H1 (cell line): ENCODE data around the gene DCAF7. TPM values are rescaled to one million over a fixed set of nuclear protein-coding genes. Genes with fewer than 3 reads are reported as not detected.
A peak's percentile ranks its signal among the peaks of the same experiment; 100 is the strongest.

ENCODE experiments used
- CTCF ChIA-PET: fragments of 300-600 bp; sonication (Branson Sonifier 250); formaldehyde crosslinking; loops from one replicate; lab custom pipeline; 2021; ENCODE audit not compliant: partially characterized antibody; lab: Charles Lee
- POLR2A ChIA-PET: fragments of 300-600 bp; sonication (Branson Sonifier 250); formaldehyde crosslinking; loops from one replicate; lab custom pipeline; 2021; ENCODE audit warnings: inconsistent platforms; ENCODE audit not compliant: partially characterized antibody; lab: Charles Lee
- DNase-seq, 2 experiments: peaks; one replicate each; pipeline versions ENCODE4 v3.0.0 to v3.0.0-alpha.2; 2010 to 2022; ENCODE audit warnings: low spot score in 2 of 2, low read depth in 1 of 2, mixed read lengths in 1 of 2
- FAIRE-seq: peaks from 2 replicates; lab custom pipeline; 2011; peaks lifted over from hg19 to GRCh38; lab: Jason Lieb, UNC
- H2AFZ ChIP-seq: 2 replicates; pipeline ENCODE4 v1.8.1; 2012; ENCODE audit warnings: low read length, inconsistent platforms
- H2AK5ac ChIP-seq: 2 replicates; pipeline ENCODE4 v1.6.1; 2013; ENCODE audit warnings: low read depth, low read length
- H2BK120ac ChIP-seq: replicated peaks from 2 replicates; pipeline ENCODE3; 2013; ENCODE audit warnings: low read depth, low read length, inconsistent platforms
- H2BK12ac ChIP-seq: 2 replicates; pipeline ENCODE4 v1.6.1; 2013; ENCODE audit warnings: low read depth, low read length
- H2BK15ac ChIP-seq: 2 replicates; pipeline ENCODE4 v1.6.1; 2013; ENCODE audit warnings: low read length
- H2BK20ac ChIP-seq: 2 replicates; pipeline ENCODE4 v1.6.1; 2013; ENCODE audit warnings: low read length
- H2BK5ac ChIP-seq: 2 replicates; pipeline ENCODE4 v1.6.1; 2013; ENCODE audit warnings: low read depth, low read length
- H3K14ac ChIP-seq: 2 replicates; pipeline ENCODE4 v1.6.1; 2013; ENCODE audit warnings: inconsistent platforms; ENCODE audit not compliant: insufficient read length
- H3K18ac ChIP-seq: 2 replicates; pipeline ENCODE4 v1.6.1; 2013; ENCODE audit warnings: low read length; ENCODE audit errors: extremely low read depth
- H3K23ac ChIP-seq: 2 replicates; pipeline ENCODE4 v1.6.1; 2013; ENCODE audit warnings: inconsistent platforms; ENCODE audit not compliant: insufficient read length
- H3K23me2 ChIP-seq: 2 replicates; pipeline ENCODE4 v1.6.1; 2013; ENCODE audit warnings: low read depth, low read length
- H3K27ac ChIP-seq: 2 replicates; pipeline ENCODE4 v1.6.1; 2011; ENCODE audit warnings: low read depth, low read length, inconsistent platforms
- H3K27me3 ChIP-seq, 4 experiments: replicated peaks in 1 of 4; 1 replicate in 1 of 4; 2 replicates in 3 of 4; pipeline versions ENCODE4 v1.6.1 to v1.8.1; 2011 to 2013; ENCODE audit warnings: low read length in 3 of 4, mild to moderate bottlenecking in 3 of 4, inconsistent platforms in 2 of 4, mixed read lengths in 2 of 4, moderate library complexity in 1 of 4; ENCODE audit not compliant: control insufficient read depth in 3 of 4, insufficient read depth in 3 of 4; ENCODE audit errors: extremely low read depth in 1 of 4
- H3K36me3 ChIP-seq, 4 experiments: 2 replicates each; pipeline versions ENCODE4 v1.6.1 to v1.8.1; 2011 to 2013; ENCODE audit warnings: mild to moderate bottlenecking in 4 of 4, low read length in 3 of 4, moderate library complexity in 2 of 4, control low read depth in 1 of 4, inconsistent platforms in 1 of 4; ENCODE audit not compliant: insufficient read depth in 4 of 4, control insufficient read depth in 2 of 4
- H3K4ac ChIP-seq: replicated peaks from 2 replicates; pipeline ENCODE3; 2013; ENCODE audit warnings: low read length, low read depth, mixed read lengths, inconsistent platforms; ENCODE audit not compliant: insufficient read length
- H3K4me1 ChIP-seq, 4 experiments: replicated peaks in 1 of 4; 1 replicate in 1 of 4; 2 replicates in 3 of 4; pipeline versions ENCODE4 v1.6.1 to v1.8.1; 2011 to 2013; ENCODE audit warnings: low read length in 3 of 4, inconsistent platforms in 2 of 4, mixed read lengths in 1 of 4; ENCODE audit not compliant: insufficient read depth in 4 of 4, control insufficient read depth in 3 of 4
- H3K4me2 ChIP-seq, 2 experiments: 2 replicates each; pipeline versions ENCODE4 v1.6.1 to v1.8.1; 2011 to 2013; ENCODE audit warnings: low read depth in 2 of 2, low read length in 2 of 2, control low read depth in 1 of 2, inconsistent platforms in 1 of 2, mild to moderate bottlenecking in 1 of 2; ENCODE audit not compliant: insufficient read depth in 1 of 2
- H3K4me3 ChIP-seq, 4 experiments: fragments of 200-600, 300-600 bp in 1 of 4; sonication (generic), shearing (Covaris generic), sonication (Bioruptor Twin) in 1 of 4; 2 replicates each; pipeline versions ENCODE4 v1.5.1 to v1.8.1; 2011 to 2016; ENCODE audit warnings: low read length in 4 of 4, low read depth in 3 of 4, control low read depth in 2 of 4, inconsistent platforms in 2 of 4, mild to moderate bottlenecking in 2 of 4, mixed read lengths in 1 of 4, moderate library complexity in 1 of 4; ENCODE audit not compliant: insufficient read depth in 2 of 4; ENCODE audit errors: extremely low read depth in 1 of 4
- H3K56ac ChIP-seq: replicated peaks from 2 replicates; pipeline ENCODE3; 2013; ENCODE audit warnings: low read depth, mild to moderate bottlenecking, mixed read lengths, low read length, inconsistent platforms; ENCODE audit not compliant: insufficient read length
- H3K79me1 ChIP-seq: 2 replicates; pipeline ENCODE4 v1.6.1; 2013; ENCODE audit warnings: low read depth, low read length, control low read depth
- H3K79me2 ChIP-seq, 2 experiments: 2 replicates each; pipeline versions ENCODE4 v1.6.1 to v1.8.1; 2012 to 2013; ENCODE audit warnings: low read length in 2 of 2, mild to moderate bottlenecking in 2 of 2, inconsistent platforms in 1 of 2; ENCODE audit not compliant: insufficient read depth in 2 of 2, control insufficient read depth in 1 of 2
- H3K9ac ChIP-seq, 4 experiments: replicated peaks in 1 of 4; 1 replicate in 1 of 4; 2 replicates in 3 of 4; pipeline versions ENCODE4 v1.6.1 to v1.8.1; 2011 to 2013; ENCODE audit warnings: low read depth in 3 of 4, low read length in 3 of 4, control low read depth in 2 of 4, mild to moderate bottlenecking in 2 of 4, moderate library complexity in 2 of 4, inconsistent platforms in 1 of 4; ENCODE audit errors: extremely low read depth in 1 of 4
- H3K9me3 ChIP-seq, 2 experiments: 2 replicates each; pipeline versions ENCODE4 v1.6.1 to v1.8.1; 2012 to 2013; ENCODE audit warnings: mild to moderate bottlenecking in 2 of 2, moderate library complexity in 2 of 2, control low read depth in 1 of 2, inconsistent platforms in 1 of 2, low read depth in 1 of 2, low read length in 1 of 2, mixed read lengths in 1 of 2; ENCODE audit not compliant: insufficient read depth in 2 of 2
- H4K20me1 ChIP-seq, 2 experiments: replicated peaks in 1 of 2; 2 replicates each; pipeline versions ENCODE3 to v1.8.1; 2011 to 2013; ENCODE audit warnings: inconsistent platforms in 2 of 2, low read length in 2 of 2, mild to moderate bottlenecking in 1 of 2; ENCODE audit not compliant: insufficient read depth in 2 of 2, control insufficient read depth in 1 of 2
- H4K5ac ChIP-seq: 2 replicates; pipeline ENCODE4 v1.6.1; 2013; ENCODE audit warnings: low read length, low read depth, mixed read lengths, inconsistent platforms; ENCODE audit not compliant: insufficient read length
- H4K8ac ChIP-seq: 2 replicates; pipeline ENCODE4 v1.8.0; 2013; ENCODE audit warnings: mild to moderate bottlenecking, moderate library complexity, low read length, inconsistent platforms; ENCODE audit not compliant: insufficient read depth; ENCODE audit errors: extremely low read depth
- H4K91ac ChIP-seq: replicated peaks from 2 replicates; pipeline ENCODE3; 2013; ENCODE audit warnings: low read length, mixed read lengths, inconsistent platforms; ENCODE audit not compliant: insufficient read length
- CHD2 ChIP-seq: IDR thresholded peaks from 2 replicates; pipeline ENCODE4 v1.6.1; 2012; ENCODE audit warnings: low read length, improper control_type of control experiment
- GTF2F1 ChIP-seq: IDR thresholded peaks from 2 replicates; pipeline ENCODE4 v1.6.1; 2012; ENCODE audit warnings: low read depth, low read length, improper control_type of control experiment, borderline replicate concordance
- JUN ChIP-seq: IDR thresholded peaks from 2 replicates; pipeline ENCODE4 v1.6.1; 2011; ENCODE audit warnings: low read depth, mild to moderate bottlenecking, improper control_type of control experiment, low read length
- polyA plus RNA-seq, 7 experiments: library from polyadenylated mRNA; depleted of rRNA in 3 of 7; stranded (reverse) in 5 of 7; unstranded in 2 of 7; fragments of >200 nt in 5 of 7; fragments of 200-250 nt in 2 of 7; gene quantifications; 1 replicate in 5 of 7; 2 replicates in 1 of 7; 4 replicates in 1 of 7; pipeline versions ENCODE4 v1.2.1 to v1.2.3, GENCODE V29; 2011 to 2013; ENCODE audit warnings: missing spikeins in 2 of 7, mixed read lengths in 2 of 7
- total RNA-seq: library from RNA; stranded (reverse); fragmentation: NEBNext Ultra II Directional; extraction: Animal tissue kit (Norgen Biotek cat#: 25700); gene quantifications from 2 replicates; pipeline ENCODE4 v1.2.1, GENCODE V29; 2021

DCAF7 gene
- total and polyA plus RNA-seq, 2 of the 8 experiments (the other 6 are each of a cell fraction or from before 2014, with no cell fraction given): 74.9 to 94.1 TPM

- Histone ChIP-seq H2AFZ (no peak overlapping the region), H3K79me2 (no peaks in the 10 kb centered on the region), H4K8ac (no peak overlapping the region), H2BK120ac (no peak overlapping the region), H2BK5ac (no peak overlapping the region), H4K91ac (no peak overlapping the region), H4K5ac (no peak overlapping the region), H3K27ac (no peak overlapping the region), H3K79me1 (no peaks in the 10 kb centered on the region), H3K4me2 (no peak overlapping the region), H3K56ac (no peak overlapping the region), H3K14ac (no peak overlapping the region), H3K18ac (no peak overlapping the region; the same call in 1 of the 2 replicates), H2AK5ac (no peak overlapping the region), H4K20me1 (no peaks in the 10 kb centered on the region), H2BK20ac (no peak overlapping the region), H2BK15ac (no peak overlapping the region), H3K9ac (no peak overlapping the region), H2BK12ac (0 out of 2 replicates have a peak overlapping the region, but pooled peaks have one; percentile 17), H3K9me3 (no peaks in the 10 kb centered on the region), H3K23me2 (no peaks in the 10 kb centered on the region), H3K4me3 (no peak overlapping the region), H3K23ac (no peak overlapping the region), H3K4me1 (peaks cover 0 to 9% (median 3%) of the 10 kb centered on the region in 4 experiments; a peak in 4 of 7 replicates), H3K4ac (no peak overlapping the region), H3K27me3 (peaks cover 0 to 8% (median 5%) of the 10 kb centered on the region in 4 experiments; a peak in 5 of 7 replicates), H3K36me3 (no peaks in the 10 kb centered on the region)
- FAIRE-seq (no peak), DNase-seq (no peak)
- ChIA-PET POLR2A (interaction anchor here (0.8 to 1.3 kb wide), 3 partner anchors 11 to 56 kb away, joined by 3 read pairs; no protein-coding TSS in a partner anchor), CTCF (interaction anchor here (0.6 to 3.4 kb wide), 16 partner anchors 9 to 154 kb away, joined by 3 to 17 read pairs (median 3); no protein-coding TSS in a partner anchor)
- TF ChIP-seq CHD2: no peak
- TF ChIP-seq GTF2F1: no peak
- no peak for TF ChIP-seq JUN
These were observed 6.4 kb upstream of the DCAF7 start for GRCh38 chr17:63543822-63544420.
